Uterus (tissue), 2 donors: ENCODE data around the gene MRPS35.

ENCODE experiments used
- CTCF ChIP-seq, 4 experiments: fragments of 200-600 bp in 2 of 4; fragments of 450-650 bp in 2 of 4; sonication (generic) in 2 of 4; IDR thresholded peaks; one replicate each; pipeline ENCODE4 v1.5.1; 2016 to 2019; ENCODE audit warnings: antibody characterized with exemption in 4 of 4, mild to moderate bottlenecking in 2 of 4, moderate library complexity in 1 of 4
- POLR2A ChIP-seq, 2 donors: fragments of 450-650 bp; IDR thresholded peaks; one replicate each; pipeline ENCODE4 v1.6.1; 2016; ENCODE audit warnings: antibody characterized with exemption in 2 of 2, mild to moderate bottlenecking in 1 of 2, moderate library complexity in 1 of 2

GRCh38 chr12:27751386-27752047, 40.9 kb downstream of the MRPS35 start:
- TF ChIP-seq CTCF (IDR thresholded peaks at IDR 0.05): no peak
- no peak for TF ChIP-seq POLR2A (IDR thresholded peaks at IDR 0.05)
